NCI-H187 treated with DMSO at 0.1 percent for 48 hours (cell line): Measurements from ENCODE around the gene LPP.

Experiments used
- DNase-seq: peaks from one replicate; lab custom pipeline; 2025; lab: John Stamatoyannopoulos, UW

The LPP gene

GRCh38 chr3:188365184-188365583, 211.2 kb downstream of the LPP start:
- DNase-seq: no peak

- DNase-seq: no peak
These were observed 212.2 kb downstream of the LPP start for GRCh38 chr3:188365988-188366698.

DNA sequence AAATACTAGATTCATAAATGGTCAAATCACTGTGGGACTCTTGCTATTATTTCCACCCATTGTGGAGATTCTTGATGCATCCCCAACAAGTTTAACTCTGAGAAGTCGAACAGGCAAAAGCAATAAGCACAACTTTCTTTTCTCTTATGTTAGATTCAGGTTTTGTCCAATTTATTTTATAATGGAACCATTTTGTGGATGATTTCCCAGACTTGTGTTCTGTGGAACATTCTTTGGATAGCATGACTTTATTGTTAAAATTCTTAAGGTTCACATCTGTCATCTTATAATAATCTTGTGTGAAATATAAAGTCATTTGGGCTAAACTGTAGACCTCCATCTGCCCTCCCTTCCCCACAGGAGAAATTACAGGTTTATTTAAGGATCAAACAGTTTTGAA, 213.7 kb downstream of the LPP start:
- no peak for DNase-seq

GRCh38 chr3:188369526-188369925, 215.6 kb downstream of the LPP start:
- DNase-seq: no peak

- no peak for DNase-seq
These were observed 216.3 kb downstream of the LPP start for GRCh38 chr3:188370081-188370830.

- DNase-seq: no peak
These were observed 224.8 kb downstream of the LPP start for GRCh38 chr3:188378786-188379185.

DNA sequence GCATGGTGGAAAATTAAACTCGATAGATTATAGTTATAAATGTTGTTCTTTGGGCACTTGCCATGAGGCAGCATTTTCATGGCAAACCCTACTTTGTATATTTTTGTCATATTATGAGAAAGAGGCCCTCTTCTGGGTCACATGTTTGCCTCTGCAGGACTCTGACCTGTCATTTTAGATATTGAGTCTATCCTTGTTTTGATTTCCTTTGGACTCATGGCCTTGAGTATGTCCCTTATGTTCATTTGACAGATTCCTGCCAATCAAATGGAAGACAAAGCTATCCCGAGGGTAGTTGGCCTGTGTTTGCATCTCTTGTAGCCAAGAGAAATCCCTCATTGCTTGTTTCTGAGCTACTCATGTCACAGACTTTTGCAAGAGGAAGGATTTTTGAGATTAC, 226.3 kb downstream of the LPP start:
- DNase-seq: no peak

GRCh38 chr3:188380722-188381121, 226.8 kb downstream of the LPP start:
- no peak for DNase-seq

GRCh38 chr3:188383748-188384147, 229.8 kb downstream of the LPP start:
- no peak for DNase-seq

DNA sequence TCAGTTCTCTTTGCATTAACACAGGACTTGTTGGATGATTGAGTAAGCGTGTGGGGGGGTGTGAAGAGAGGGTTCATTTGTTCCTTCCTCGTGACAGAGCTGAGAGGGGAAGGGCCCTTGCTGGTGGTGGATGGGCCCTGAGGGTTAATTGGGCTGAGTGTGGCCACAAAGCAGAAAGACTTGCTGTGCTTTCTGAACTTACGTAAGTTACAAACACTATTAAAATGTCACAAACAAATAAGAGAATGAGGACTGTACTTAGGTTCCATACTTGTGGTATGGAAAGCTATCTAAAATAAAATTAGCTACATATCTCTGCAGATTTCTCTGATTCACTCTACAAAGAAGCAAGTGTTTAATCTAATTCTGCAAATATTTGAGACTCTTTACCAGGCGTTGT, 231.3 kb downstream of the LPP start:
- no peak for DNase-seq

DNA sequence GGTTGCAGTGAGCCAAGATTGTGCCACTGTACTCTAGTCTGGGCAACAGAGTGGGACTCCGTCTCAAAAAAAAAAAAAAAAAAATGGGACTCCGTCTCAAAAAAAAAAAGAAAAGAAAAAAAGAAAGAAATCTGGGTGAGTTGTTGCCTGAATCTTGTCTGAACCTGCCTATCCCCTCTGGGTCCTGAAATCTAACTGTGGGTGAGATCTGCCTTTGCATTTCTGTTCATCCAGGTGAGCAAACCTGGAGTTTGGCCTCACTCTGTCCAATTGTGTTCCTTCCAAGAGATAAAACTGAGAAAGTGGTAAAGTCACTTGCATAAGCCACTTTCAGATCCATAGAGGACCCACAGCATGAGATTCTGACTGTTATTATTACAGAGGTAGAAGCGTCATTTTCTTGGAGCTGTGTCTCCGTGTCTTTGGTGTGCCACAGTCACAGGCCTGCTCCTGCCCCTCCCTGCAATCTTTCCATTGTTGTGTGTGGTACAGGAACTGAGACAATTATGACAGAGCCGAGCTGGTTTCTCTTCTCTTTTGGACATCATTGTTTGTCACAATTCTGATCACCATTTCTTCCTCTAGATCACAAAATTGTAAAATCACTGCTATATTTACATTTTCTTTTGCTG, 235.9 kb downstream of the LPP start:
- no peak for DNase-seq

DNA sequence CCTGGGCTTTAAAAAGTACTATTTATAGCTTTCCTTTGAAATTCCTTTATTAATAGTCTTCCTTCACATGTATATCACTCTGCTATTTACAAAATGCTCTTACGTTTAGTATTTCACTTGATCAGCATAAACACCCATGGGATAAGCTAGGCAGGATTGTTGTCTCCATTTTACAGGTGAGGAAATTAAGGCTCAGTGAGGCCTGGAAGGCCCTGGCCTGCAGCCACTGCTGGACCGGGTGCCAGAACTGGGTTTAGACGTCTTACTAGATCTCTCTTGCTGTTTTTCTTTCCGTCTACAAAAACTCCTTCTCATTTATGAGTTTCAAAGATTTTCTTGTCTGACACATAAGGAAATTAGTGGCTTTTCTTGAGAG, 236.4 kb downstream of the LPP start:
- DNase-seq: no peak

- DNase-seq: no peak
These were observed 237.0 kb downstream of the LPP start for GRCh38 chr3:188390775-188391443.

DNA sequence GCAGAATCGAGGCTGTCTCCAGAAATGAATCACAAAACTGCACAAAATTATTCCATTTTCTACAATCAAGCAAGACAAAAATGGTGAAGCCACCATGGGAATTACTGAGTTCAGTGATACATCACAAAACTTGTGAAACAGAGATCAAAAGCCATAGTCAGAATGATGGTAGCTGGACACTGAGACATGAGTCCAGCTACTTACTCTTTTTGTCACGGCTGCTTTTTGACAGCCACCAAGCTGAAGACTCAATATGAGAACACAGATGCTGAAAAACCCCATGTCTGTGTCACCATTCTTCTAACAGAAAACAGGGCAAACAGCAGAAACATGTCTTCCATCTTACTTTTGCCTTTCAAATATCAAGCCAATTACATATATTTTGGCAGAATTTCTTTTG, 237.6 kb downstream of the LPP start:
- DNase-seq: no peak

DNA sequence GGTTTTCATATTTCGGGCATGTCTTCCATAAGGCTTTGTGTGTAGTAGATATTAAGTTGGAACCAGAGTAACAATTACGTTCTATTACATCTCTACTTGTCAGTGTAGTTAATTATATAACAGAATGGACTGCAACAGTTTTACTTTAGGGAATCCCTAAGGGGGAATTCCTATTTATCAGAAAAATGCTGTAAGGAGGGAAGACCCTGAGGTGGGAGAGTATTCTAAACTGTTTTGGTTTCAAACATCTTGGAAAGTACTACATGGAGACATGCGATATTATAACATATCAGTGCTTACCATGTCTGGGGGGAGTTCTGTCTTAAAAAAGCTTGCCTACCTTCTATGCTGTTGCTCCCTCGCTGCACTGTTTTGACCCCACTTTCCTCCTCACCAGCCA, 238.1 kb downstream of the LPP start:
- no peak for DNase-seq

DNA sequence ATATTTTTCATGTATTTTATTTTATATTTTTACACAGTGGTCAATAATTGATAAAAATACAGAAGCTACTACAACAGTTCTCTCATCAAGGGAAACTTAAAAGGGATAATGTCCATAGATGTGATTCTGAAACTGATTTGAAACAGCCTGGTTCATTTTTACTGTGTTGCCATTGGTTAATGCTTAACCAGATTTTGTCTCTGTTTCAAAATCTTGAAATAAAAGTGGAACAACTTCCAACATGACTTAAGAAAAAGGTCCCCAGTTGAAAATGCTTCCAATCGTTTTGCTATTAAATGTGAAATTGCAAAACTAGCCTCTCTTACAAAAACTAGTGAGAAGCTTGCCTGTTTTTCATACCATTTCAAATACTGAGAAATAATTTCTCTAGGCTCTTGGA, 240.7 kb downstream of the LPP start:
- no peak for DNase-seq

- no peak for DNase-seq
These were observed 242.3 kb downstream of the LPP start for GRCh38 chr3:188396251-188396650.

DNA sequence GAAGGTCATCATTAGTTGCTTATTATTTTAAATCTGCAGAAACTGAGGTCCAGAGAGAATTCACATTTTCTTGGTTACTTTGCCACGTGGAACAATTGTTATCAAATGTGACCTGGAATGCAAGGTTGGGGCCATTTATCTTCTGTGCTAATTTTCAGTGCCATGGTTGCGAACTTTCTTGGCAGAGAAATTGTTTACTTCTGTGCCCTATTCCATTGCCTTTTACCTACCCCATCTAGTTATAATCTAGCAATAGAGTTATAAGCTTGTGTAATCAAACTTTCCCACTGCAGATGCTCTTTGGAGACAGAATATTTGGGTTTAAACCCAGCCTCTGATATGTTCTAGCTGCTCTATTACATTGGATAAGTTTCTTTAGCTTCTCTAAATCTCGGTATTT, 242.9 kb downstream of the LPP start:
- DNase-seq: no peak

GRCh38 chr3:188397766-188398705, 244.1 kb downstream of the LPP start:
- DNase-seq: no peak

DNA sequence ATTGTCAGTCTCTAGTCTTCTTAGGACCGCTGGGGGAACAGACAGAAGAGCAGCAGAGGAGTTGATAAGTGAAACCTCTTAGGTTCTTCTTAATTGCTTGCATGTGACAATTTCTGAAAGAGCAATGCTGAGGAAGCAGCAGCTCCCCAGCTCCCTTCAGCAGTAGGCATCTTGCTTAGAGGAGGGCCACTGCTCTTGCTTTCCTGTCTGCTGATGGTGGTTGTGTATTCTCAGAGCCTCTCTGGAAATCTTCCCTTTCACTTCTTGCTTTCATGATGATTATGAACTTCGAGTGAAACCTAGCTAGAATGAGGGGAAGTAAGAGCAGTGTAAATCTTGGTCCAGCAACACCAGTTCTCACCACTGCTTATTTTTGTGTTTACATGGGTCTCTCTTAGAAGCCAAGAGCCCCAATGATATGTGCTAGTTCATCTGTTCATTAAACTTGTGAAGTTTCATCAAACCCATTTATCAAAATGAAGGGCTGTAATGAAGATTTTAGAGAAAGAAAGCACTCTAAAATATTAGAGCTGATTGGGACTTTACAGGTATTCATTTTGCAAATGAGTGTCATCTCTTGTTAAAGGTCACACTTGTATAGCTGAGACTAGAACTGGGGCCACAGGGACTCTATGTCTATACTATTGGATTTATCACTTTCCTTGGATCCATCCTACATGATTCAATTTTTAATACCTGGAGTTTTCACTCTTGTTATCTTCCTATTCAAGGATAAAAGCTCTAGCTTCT, 246.7 kb downstream of the LPP start:
- no peak for DNase-seq
